Progenitor cell of endocrine pancreas (in vitro differentiated cells): ENCODE measurements around the gene GAS2L1. TPM values are rescaled to one million over a fixed set of nuclear protein-coding genes. Genes with fewer than 3 reads are reported as not detected.
A peak's percentile ranks its signal among the peaks of the same experiment; 100 is the strongest.

Source experiments
- DNase-seq: peaks from one replicate; pipeline ENCODE4 v3.0.0; 2021; ENCODE audit warnings: low spot score; ENCODE audit not compliant: unreplicated experiment
- H3K27ac Mint-ChIP-seq: 2 replicates; pipeline ENCODE4 v1.8.0; 2021; ENCODE audit warnings: mild to moderate bottlenecking, moderate library complexity, mixed read lengths
- H3K27me3 Mint-ChIP-seq: 2 replicates; pipeline ENCODE4 v1.8.0; 2021; ENCODE audit warnings: mixed read lengths
- H3K36me3 Mint-ChIP-seq: 2 replicates; pipeline ENCODE4 v1.8.0; 2022; ENCODE audit warnings: mixed read lengths; ENCODE audit not compliant: insufficient read depth
- H3K4me1 Mint-ChIP-seq: 2 replicates; pipeline ENCODE4 v1.8.0; 2021; ENCODE audit warnings: low read depth, mixed read lengths
- H3K4me3 Mint-ChIP-seq: 2 replicates; pipeline ENCODE4 v1.8.0; 2021; ENCODE audit warnings: low read depth, mild to moderate bottlenecking, moderate library complexity, mixed read lengths
- H3K9me3 Mint-ChIP-seq: 2 replicates; pipeline ENCODE4 v1.8.0; 2021; ENCODE audit warnings: low read depth, mixed read lengths
- total RNA-seq: library from RNA; stranded (reverse); gene quantifications from 2 replicates; pipeline ENCODE4 v1.2.1, GENCODE V29; 2021
- TF ChIP-seq, protein P1 (sequence below): fragments of 200-600 bp; sonication (generic); IDR thresholded peaks from one replicate; pipeline ENCODE4 v1.5.0; 2021; ENCODE audit warnings: antibody characterized with exemption, mild to moderate bottlenecking; ENCODE audit not compliant: unreplicated experiment

GAS2L1 gene
- total RNA-seq, 1 donor from 2014 or later, result 11.5 TPM

DNA sequence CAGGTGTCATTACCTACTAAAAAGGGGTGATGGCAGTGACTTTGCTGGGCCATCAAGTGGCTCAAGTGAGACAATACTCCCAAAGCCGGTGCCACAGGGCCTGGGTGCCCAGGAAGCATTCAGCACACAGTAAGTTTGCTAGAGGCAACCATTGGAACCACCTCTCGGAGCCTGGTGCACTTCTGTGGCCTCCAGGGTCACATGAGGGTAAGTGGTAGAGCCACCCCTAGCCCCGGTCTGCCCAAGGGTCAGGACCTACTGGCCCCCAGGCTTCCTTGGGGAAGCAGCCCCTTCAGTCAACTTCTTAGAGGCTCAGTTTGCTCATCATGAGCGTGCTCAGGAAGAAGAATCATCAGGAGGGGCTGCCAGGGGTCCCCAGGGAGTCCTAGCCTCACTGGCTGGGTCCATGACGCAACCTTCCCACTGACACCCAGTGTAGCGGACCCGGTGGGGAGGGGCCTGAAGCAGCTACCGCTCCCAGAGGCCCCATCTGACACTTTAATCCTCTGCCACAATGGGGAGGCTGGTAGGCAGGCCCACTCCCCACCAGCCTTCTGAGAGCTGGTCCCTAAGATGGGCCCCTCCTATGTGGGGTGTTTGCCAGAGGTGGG, 26.5 kb downstream of the GAS2L1 start:
- H3K36me3 Mint-ChIP-seq, result peaks cover 19% of the 10 kb centered on the region
- H3K27ac Mint-ChIP-seq, result no peak overlapping the region
- TF ChIP-seq, protein P1, sequence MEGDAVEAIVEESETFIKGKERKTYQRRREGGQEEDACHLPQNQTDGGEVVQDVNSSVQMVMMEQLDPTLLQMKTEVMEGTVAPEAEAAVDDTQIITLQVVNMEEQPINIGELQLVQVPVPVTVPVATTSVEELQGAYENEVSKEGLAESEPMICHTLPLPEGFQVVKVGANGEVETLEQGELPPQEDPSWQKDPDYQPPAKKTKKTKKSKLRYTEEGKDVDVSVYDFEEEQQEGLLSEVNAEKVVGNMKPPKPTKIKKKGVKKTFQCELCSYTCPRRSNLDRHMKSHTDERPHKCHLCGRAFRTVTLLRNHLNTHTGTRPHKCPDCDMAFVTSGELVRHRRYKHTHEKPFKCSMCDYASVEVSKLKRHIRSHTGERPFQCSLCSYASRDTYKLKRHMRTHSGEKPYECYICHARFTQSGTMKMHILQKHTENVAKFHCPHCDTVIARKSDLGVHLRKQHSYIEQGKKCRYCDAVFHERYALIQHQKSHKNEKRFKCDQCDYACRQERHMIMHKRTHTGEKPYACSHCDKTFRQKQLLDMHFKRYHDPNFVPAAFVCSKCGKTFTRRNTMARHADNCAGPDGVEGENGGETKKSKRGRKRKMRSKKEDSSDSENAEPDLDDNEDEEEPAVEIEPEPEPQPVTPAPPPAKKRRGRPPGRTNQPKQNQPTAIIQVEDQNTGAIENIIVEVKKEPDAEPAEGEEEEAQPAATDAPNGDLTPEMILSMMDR, result no peak
- H3K4me3 Mint-ChIP-seq, result no peak overlapping the region
- no peak for DNase-seq
- H3K4me1 Mint-ChIP-seq, result no peaks in the 10 kb centered on the region
- H3K9me3 Mint-ChIP-seq, result no peaks in the 10 kb centered on the region
- no peaks in the 10 kb centered on the region for H3K27me3 Mint-ChIP-seq

DNA sequence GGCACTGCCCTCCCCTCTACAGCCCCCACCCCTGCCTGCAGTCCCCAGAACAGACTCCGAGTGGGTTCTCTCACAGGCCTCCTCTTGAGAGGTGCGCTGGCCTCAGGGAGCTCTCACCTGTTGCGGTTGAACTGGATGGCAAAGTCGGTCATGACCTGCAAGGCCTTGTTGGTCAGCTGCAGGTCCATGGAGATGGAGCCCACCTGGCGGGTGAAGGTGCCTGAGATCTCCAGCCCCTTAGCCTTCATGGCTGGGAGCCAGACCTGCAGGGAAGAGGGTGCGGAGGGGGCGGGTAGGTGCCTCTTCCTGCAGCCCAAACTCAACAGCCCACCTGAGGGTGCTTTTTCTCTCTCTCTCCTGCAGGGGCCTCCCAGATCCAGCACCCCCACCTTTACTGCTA, 27.7 kb downstream of the GAS2L1 start:
- H3K36me3 Mint-ChIP-seq, result peaks cover 22% of the 10 kb centered on the region
- no peaks in the 10 kb centered on the region for H3K27me3 Mint-ChIP-seq
- H3K27ac Mint-ChIP-seq, result no peak overlapping the region
- no peak overlapping the region for H3K4me3 Mint-ChIP-seq
- TF ChIP-seq, protein P1, result no peak
- H3K4me1 Mint-ChIP-seq, result no peaks in the 10 kb centered on the region
- H3K9me3 Mint-ChIP-seq, result no peaks in the 10 kb centered on the region
- no peak for DNase-seq

DNA sequence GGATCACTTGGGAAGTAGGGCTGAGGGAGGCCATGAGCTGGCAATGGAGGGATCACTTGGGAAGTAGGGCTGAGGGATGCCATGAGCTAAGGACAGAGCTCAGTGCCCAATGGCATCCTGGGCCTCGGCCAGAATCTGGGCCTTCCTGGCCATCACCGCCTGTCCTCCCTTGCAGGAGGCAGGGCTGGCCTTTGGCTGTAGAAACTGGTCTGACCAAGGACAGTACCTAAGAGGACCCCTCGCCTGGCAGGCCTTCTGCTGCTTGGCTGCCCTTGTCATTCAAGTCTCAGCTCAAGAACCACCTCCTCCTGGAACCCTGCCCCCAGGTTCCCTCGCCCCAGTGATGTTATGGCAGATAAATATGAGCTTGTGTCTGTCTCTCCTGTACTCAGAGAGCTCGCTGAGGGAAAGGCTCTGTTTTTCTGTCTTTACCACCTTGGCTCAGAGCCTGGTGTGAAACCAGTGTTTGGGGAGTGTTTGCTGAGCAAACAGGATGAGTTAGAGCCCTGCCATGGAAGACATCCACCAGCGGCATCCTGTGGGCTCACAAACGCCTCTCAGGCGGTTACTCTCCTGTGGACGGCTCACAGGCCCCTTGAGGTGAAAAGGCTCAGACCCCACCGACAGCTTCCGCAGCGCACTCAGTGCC, 28.4 kb downstream of the GAS2L1 start:
- Mint-ChIP-seq H3K9me3 (no peaks in the 10 kb centered on the region), H3K4me1 (no peaks in the 10 kb centered on the region), H3K27ac (no peak overlapping the region), H3K4me3 (no peak overlapping the region), H3K27me3 (no peaks in the 10 kb centered on the region), H3K36me3 (peaks cover 24% of the 10 kb centered on the region)
- no peak for DNase-seq
- TF ChIP-seq, protein P1, result no peak

DNA sequence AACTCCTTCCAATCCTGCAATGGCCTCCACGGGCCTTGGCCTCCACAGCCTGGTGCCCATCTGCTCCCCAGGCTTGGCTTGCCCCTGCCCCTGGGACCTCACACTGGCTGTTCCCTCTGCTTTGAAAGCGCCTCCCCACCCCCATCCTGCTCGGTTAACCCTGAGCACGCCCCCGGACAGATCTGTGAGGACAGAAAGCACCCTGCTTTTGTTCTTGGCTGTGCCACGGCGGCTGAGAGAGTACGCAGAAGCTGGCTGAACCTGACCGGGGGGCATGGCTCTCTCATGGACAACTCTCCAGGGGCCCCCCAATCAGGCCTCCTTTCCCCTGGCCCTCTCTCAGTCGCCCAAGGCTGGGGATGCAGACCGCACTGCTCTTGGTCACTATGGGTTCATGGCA, 29.2 kb downstream of the GAS2L1 start:
- Mint-ChIP-seq H3K4me3 (no peak overlapping the region), H3K36me3 (peaks cover 24% of the 10 kb centered on the region), H3K27me3 (no peaks in the 10 kb centered on the region), H3K27ac (no peak overlapping the region), H3K9me3 (no peaks in the 10 kb centered on the region), H3K4me1 (no peaks in the 10 kb centered on the region)
- no peak for DNase-seq
- TF ChIP-seq, protein P1, result no peak

DNA sequence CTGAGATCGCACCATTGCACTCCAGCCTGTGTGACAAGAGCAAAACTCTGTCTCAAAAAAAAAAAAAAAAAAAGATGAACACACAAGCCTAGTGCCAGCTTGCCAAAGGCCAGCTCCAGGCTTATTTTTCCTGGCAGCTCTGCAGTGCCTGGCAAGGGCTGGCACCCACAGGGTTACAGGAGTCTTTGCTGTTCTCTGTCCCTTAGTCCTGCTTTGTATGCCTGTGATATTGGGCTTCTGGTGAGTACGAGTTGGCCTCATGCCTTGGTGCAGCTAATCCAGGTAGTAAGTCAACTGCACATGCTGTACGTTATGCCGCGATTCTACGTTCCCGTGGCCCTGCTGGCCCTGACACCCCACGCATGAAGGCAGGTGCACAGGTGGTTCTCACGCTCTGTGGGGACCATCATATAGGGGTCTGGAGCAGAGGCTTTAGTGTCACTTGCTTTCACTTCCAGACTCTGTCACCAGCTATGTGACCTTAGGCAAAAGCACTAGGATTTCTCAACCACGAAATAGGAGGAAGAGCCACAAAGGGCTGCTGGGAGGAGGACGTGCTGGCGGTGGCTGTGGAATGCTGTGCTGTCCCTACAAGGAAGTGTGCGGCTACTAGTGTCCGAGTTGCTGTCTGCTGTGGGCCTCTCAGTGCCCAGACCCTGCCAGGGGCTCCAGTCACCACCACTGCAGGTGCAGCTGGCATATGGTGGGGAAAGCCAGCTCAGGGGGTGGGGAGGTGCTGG, 30.5 kb downstream of the GAS2L1 start:
- H3K36me3 Mint-ChIP-seq, result peaks cover 25% of the 10 kb centered on the region
- peak overlapping the region; percentile 84 for H3K27ac Mint-ChIP-seq
- DNase-seq, result no peak
- H3K9me3 Mint-ChIP-seq, result no peaks in the 10 kb centered on the region
- H3K27me3 Mint-ChIP-seq, result no peaks in the 10 kb centered on the region
- H3K4me3 Mint-ChIP-seq, result no peak overlapping the region
- H3K4me1 Mint-ChIP-seq, result no peaks in the 10 kb centered on the region
- TF ChIP-seq, protein P1, result no peak
